GM12873 (cell line): ENCODE measurements around the gene VSTM2B.

Experiments
- CTCF ChIP-seq: IDR thresholded peaks from 2 replicates; pipeline ENCODE4 v1.5.1; 2012; ENCODE audit warnings: low read depth, mild to moderate bottlenecking, moderate library complexity, low read length, control low read depth; ENCODE audit not compliant: insufficient read depth; ENCODE audit errors: missing control alignments

The VSTM2B gene

GRCh38 chr19:29482855-29483640 is 42.7 kb upstream of the VSTM2B start:
- no peak for TF ChIP-seq CTCF

- TF ChIP-seq CTCF, result no peak
Observed at GRCh38 chr19:29483641-29483920, 42.2 kb upstream of the VSTM2B start.

DNA sequence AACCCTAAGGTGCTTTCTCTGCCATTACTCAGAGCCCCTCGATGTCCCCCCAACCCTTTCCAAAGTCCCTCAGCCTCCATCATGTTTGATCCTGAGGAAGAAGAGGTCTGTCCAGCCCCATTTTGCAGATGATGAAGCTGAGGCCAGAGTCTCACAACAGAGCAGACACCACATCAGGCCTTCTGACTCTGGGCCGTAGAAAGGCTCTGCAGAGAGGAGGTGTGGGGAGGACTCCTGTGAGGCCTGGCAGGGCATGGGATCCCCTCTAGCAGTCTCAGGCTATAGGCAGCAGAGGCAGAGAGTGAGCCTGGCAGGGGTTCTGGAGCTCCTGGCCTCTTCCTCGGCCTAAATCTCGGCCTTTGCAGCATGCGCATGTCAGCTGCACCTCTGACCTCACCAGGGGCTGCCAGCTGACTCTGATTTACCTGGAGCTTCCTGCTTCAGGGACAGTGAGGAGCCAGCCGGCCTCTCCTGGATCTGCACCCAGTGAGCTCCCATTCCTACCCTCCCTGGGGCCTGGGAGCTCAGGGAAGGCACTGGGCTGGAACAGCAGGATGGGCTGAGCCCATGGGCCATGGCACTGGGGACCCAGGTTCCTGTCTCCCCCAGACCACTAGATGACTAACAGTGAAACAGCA is 41.7 kb upstream of the VSTM2B start:
- TF ChIP-seq CTCF, result no peak

DNA sequence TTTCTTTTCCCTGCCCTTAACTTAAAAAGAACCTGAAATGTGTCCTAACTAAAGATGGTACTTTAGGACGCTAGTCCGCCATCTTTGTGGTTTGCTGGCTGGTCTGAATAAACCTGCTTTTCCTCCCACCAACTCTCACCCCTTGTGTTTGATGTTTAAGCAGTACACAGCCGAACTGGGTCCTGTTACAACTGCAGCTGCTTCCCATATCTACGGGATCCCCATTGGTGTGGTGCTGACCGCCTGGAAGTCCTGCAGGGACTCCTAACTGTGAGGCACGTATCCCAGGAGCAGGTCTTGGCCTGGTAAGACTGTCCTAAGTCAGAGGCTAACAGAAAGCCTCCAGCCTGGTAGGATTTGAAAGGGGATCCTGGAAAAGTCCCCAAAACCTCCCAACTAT is 40.9 kb upstream of the VSTM2B start:
- TF ChIP-seq CTCF, result no peak

- TF ChIP-seq CTCF, result no peak
Observed at GRCh38 chr19:29485293-29485692, 40.5 kb upstream of the VSTM2B start.

DNA sequence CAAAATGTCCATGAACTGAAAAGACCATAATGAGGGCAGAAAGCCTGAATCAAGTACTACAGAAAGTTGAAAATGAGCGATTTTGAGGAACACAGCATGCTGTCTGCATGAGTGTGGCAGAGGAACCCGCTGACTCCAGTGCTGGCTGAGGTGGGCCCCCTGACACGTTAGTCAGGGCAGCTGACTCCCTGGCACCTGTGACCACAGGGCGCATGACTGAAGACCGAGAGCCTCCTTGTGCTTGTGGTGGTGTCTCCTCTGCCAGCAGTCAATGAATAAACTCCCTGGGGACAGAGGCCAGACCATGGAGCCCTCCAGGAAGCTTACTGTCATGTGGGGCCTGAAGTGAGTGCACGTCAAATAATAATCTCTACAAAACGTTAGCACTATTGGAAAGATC is 38.4 kb upstream of the VSTM2B start:
- no peak for TF ChIP-seq CTCF

DNA sequence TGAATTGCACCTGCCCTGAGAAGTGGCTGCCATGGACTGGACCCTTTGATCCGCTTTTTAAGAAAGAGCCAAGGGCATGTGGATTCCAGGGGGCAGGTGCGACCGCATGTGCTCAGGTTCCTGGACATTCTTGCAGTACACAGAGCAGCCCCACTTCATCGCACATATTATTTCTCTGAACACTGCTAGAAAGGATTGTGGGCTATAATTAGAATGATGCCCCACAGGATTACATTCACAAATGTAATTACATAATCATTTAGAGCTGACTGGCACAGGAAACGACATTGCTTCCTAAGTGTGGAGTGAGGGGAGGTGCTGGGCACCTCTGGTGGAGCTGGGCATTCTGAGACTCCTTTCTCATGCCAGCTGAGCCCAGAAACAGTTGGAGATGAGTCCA is 37.5 kb upstream of the VSTM2B start:
- TF ChIP-seq CTCF, result no peak
